HG03039 (cell line): ENCODE measurements around the gene BCL6B.
"Not testable (repeated sequence)": the region's sequence is repeated elsewhere in the genome, so short reads cannot be mapped to it uniquely, and the experiment has no call there.

Experiments
- ATAC-seq: cut with Tn5 transposase; IDR thresholded peaks from one replicate; pipeline ENCODE4 v1.9.1; 2021; ENCODE audit warnings: mild to moderate bottlenecking, moderate library complexity; ENCODE audit not compliant: unreplicated experiment

The BCL6B gene, protein sequence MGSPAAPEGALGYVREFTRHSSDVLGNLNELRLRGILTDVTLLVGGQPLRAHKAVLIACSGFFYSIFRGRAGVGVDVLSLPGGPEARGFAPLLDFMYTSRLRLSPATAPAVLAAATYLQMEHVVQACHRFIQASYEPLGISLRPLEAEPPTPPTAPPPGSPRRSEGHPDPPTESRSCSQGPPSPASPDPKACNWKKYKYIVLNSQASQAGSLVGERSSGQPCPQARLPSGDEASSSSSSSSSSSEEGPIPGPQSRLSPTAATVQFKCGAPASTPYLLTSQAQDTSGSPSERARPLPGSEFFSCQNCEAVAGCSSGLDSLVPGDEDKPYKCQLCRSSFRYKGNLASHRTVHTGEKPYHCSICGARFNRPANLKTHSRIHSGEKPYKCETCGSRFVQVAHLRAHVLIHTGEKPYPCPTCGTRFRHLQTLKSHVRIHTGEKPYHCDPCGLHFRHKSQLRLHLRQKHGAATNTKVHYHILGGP

GRCh38 chr17:7022781-7023571 is at the start of gene BCL6B:
BCL6B (plus strand) TSS chr17:7023050; CDS start chr17:7023672, 622 bp downstream.
- ATAC-seq: no peak

- not testable (repeated sequence) for ATAC-seq
These were observed 43.4 kb upstream of the BCL6B start for GRCh38 chr17:6979440-6979839.

GRCh38 chr17:6981426-6981825 is 41.4 kb upstream of the BCL6B start:
- no peak for ATAC-seq

DNA sequence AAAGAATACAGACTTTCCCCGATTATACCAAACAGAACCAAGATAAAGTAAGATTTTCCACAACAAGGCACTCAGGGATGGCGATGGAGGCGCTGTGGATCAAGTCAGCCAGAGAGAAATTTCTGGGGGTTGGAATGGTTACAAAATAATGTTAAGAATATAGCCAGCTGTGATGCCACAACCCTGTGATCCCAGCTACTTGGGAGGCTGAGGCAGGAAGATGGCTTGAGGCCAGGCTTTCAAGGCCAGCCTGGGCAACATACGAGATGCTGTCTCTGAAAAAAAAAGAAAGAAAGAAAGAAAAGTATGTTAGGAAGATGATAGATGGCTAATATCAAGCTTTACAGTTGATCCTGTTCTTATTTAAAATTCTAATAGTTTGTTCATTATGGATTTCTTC is 37.6 kb upstream of the BCL6B start:
- no peak for ATAC-seq

GRCh38 chr17:6986676-6987075 is 36.2 kb upstream of the BCL6B start:
- no peak for ATAC-seq

DNA sequence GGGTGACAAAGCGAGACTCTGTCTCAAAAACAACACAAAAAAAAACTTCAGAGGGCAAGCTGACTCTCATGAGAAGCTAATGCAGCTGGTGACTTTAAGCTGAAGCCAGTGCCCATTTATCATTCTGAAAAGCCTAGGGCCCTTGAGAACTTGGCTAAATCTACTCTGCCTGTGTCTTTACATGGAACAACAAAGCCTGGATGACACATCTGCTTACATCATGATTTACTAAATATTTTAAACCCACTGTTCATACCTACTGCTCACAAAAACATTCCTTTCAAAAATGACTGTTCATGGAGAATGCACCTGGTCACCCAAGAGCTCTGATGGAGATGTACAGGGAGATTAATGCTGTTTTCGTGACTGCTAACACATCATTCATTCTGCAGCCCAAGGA is 33.1 kb upstream of the BCL6B start:
- no peak for ATAC-seq

GRCh38 chr17:6993613-6994056 is 29.2 kb upstream of the BCL6B start:
- ATAC-seq: not testable (repeated sequence)

GRCh38 chr17:6994118-6994598 is 28.7 kb upstream of the BCL6B start:
- ATAC-seq: no peak

DNA sequence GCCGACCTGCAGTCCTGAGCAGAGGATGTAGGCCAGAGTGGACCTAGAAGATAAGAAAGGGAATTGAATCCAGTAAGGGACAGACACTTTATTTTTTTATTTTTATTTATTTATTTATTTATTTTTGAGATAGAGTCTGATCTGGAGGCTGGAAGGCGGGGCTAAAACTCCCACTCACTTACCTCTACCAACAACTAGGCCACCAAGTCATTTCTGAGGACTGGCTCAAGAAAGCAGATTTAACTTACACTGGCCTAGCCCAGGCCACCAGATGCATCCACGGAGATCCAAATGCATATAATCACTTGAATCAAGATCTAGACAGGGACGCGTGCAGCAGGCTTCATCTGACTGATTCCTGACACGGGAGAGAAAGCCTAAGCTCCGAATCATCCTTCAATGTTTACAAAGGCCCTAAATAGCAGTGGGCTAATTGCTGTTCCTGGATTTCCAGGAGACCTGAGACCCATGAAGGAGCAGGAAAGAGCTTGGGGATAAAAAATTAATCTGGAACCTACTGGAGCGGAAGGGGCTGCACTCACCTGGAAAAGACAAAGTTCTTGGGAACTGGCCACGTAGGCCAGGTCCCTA is 28.1 kb upstream of the BCL6B start:
- no peak for ATAC-seq

DNA sequence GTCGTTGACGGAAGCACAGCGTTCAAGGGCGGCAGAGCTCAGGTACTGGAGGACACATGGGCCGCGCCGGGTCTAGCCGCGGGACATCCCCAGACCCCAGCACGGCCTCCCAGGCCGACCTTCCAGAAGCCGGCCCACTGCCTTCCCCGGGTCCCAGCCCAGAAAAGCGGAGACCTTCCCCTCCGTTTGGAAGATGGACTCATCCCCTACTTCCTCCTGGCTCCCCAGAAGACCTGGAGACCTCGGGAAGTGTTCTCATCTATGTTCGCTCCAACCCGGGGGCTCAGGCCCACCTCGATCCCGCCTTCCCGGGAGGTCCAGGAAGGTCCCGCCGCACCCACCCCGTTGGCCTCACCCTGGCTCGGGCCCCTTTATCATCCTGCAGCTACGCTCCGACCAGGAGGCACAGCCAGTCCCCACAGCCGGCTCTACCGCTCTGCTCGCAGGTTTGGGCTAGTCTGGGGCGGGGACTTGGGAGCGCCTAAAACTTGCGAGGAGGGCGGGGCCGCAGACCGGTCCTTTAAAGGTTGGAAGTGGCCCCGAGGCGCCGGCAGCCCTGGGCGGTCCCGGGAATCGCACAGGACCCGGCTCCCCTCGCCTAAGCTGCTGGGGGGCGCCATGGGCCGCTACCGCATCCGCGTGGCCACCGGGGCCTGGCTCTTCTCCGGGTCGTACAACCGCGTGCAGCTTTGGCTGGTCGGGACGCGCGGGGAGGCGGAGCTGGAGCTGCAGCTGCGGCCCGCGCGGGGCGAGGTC is 27.2 kb upstream of the BCL6B start, which contains the start of gene ALOX12:
ALOX12 (plus strand) TSS at position 550 of the 756 bp plus-strand sequence; CDS start at position 619, 69 bp downstream.
- no peak for ATAC-seq

DNA sequence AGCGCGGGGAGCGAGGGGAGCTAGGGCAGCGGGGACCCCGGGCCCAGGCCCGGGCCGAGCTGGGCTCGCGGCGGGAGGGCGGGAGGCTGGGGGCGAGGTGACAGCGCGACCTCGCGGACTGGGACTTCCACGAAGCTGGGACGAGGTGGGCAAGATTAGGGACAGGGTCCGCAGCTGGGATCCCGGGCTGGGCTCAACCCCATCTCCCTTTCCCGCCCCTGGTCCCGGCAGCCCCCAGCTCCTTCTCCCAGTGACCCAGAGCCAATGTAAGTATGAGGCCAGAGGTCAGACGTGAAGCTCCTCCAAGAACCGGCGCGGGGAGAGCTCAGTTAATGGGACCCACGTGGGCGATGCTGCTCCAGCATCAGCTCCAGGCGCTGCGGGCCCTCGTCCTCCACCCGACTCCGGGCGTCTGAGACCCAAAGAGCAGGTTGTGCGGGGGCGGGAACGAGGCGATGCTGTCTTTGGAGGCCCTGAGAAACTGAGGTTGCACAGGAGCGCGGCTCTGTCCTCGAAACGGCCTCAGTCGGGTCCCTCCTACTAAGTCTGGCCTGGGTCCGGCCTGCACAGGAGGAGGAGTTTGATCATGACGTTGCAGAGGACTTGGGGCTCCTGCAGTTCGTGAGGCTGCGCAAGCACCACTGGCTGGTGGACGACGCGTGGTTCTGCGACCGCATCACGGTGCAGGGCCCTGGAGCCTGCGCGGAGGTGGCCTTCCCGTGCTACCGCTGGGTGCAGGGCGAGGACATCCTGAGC is 26.4 kb upstream of the BCL6B start:
- no peak for ATAC-seq

- ATAC-seq: no peak
These were observed 25.7 kb upstream of the BCL6B start for GRCh38 chr17:6997171-6997570.

- ATAC-seq: no peak
These were observed 23.9 kb upstream of the BCL6B start for GRCh38 chr17:6998855-6999508.

DNA sequence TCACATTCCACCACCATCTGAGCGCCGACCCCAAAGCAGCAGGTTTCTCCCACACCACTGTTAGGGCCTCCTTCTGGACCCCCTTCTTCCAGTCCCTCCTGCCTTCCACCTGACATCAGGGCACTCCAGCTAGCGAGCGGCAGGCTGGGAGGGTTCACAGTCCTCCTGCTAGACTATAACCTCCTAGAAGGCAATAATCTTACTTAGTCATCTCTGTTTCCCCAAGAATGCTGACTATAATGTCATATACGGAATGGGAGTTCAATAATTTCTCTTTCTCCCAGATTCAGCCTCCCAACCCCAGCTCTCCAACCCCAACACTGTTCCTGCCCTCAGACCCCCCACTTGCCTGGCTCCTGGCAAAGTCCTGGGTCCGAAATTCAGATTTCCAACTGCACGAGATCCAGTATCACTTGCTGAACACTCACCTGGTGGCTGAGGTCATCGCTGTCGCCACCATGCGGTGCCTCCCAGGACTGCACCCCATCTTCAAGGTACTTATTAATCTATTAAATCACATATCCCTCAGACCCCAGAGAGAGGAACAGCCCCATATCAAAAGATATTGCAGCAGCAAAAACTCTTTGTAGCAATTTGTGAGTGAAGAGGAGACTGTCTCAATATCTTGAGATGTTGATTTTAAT is 21.4 kb upstream of the BCL6B start:
- no peak for ATAC-seq

DNA sequence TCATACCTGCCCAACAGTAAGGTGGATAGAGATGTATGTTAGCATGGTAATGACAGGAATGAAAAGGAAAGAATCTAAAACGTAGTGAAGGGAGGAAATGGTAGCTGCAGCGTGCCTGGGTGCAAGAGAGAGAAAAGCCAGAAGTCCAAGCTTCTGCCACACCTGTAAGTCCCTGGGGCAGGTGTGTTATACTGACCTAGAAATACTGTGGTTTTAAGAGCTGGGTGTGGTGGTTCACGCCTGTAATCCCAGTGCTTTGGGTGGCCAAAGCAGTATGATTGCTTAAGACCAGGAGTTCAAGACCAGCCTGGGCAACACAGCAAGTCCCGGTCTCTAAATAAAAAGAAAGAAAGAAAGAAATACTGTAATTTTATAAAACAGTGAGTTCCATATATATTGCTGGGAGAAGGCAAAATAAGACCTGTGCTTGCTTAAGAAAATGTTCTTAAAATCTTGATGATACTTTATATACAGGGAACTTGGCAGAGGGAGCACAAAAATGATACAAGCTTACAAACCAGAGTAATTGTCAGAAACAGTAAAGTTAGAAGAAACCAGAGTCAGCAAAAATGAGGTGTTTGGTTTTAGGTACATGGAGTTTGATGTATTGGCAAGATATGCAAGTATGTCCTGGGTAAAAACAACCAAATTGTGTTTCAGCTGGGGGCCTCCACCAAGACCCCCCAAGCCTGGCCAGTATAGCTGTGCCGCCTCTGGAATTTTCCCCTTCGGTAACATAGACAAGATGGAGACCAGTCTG is 20.4 kb upstream of the BCL6B start:
- ATAC-seq: no peak

GRCh38 chr17:7003745-7004144 is 19.1 kb upstream of the BCL6B start:
- ATAC-seq: no peak

DNA sequence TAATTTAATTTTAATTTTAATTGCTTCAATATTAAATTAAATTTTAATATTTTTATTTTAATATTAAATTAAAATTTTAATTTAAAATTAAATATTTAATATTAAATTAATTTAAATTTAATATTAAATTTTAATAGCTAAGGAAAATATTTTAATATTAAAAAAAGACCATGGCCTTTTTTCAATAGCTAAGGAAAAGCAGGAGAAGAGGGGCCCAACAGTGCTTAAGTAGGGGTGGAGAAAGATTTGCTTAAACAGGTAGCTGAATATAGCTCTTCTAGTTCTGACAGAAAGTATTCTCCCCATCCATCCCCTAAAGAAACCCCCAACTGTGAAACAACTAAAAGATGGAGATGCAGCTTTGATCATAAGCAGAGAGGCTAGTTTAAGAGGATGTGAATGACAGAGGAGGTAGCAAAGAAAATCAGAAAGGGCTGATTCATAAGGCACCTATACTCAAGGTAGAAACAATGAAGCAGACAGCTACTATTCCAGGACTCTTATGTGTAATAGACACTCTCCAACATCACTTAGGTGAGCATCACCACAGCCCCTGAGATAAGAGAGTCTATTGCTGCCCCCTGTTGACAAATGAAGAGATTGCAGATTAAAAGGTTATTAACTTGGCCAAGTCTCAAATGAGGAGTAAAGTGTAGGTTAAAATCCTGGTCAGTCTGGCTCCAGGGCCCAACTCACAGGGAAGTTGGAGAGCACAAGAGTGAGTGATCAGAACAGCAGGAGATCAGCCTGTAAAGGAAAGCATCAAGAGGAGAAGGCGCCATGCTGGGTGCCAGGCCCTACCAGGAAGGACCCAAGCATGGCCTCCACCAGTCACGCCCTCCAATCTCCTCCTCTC is 18.2 kb upstream of the BCL6B start:
- ATAC-seq: peak; percentile 53
